Neural progenitor cell (in vitro differentiated cells): Measurements from ENCODE around the gene RRM1.

Experiments
- CTCF ChIP-seq: fragments of 200-600 bp; sonication (generic); IDR thresholded peaks from 2 replicates; pipeline ENCODE4 v1.5.1; 2017; ENCODE audit warnings: antibody characterized with exemption, mild to moderate bottlenecking
- EZH2 ChIP-seq: fragments of 200-600 bp; sonication (generic); IDR thresholded peaks from 2 replicates; pipeline ENCODE4 v1.6.1; 2017; ENCODE audit warnings: antibody characterized with exemption, mild to moderate bottlenecking, moderate library complexity

GRCh38 chr11:4074266-4074665 lies 20.3 kb upstream of the RRM1 start:
- TF ChIP-seq CTCF, result no peak
- no peak for TF ChIP-seq EZH2
